ENCODE results near the gene ARMC9.

The ARMC9 gene

GRCh38 chr2:231342061-231342711 lies 143.8 kb downstream of the ARMC9 start:
- no peak overlapping the region for H2AFZ ChIP-seq (ENCODE audit: low read depth)
- no peak for TF ChIP-seq CTCF (conservative IDR thresholded peaks at IDR 0.05; ENCODE audit: low read depth, low read length)
- no peak overlapping the region for H3K4me2 ChIP-seq
- H3K27me3 ChIP-seq (ENCODE audit: insufficient read depth, low read depth): no peaks in the 10 kb centered on the region; the same call in 1 of the 2 replicates
- H4K20me1 ChIP-seq (ENCODE audit: insufficient read depth): no peaks in the 10 kb centered on the region
- no peak overlapping the region for H3K4me3 ChIP-seq (IDR thresholded peaks at IDR 0.05; ENCODE audit: insufficient read depth, low read depth, low read length)
- H3K79me2 ChIP-seq (ENCODE audit: insufficient read depth, low read depth): no peaks in the 10 kb centered on the region
- no peaks in the 10 kb centered on the region for H3K36me3 ChIP-seq (ENCODE audit: insufficient read depth)
- H3K4me1 ChIP-seq (ENCODE audit: low read depth, poor library complexity, severe bottlenecking): no peaks in the 10 kb centered on the region
- no peak overlapping the region for H3K27ac ChIP-seq
- H3K9ac ChIP-seq: no peak overlapping the region

GRCh38 chr2:231343006-231343710 lies 144.7 kb downstream of the ARMC9 start:
- H3K27ac ChIP-seq: no peak overlapping the region
- no peak overlapping the region for H3K4me2 ChIP-seq
- no peak overlapping the region for H3K4me3 ChIP-seq (IDR thresholded peaks at IDR 0.05; ENCODE audit: insufficient read depth, low read depth, low read length)
- H3K27me3 ChIP-seq (ENCODE audit: insufficient read depth, low read depth): no peaks in the 10 kb centered on the region; the same call in 1 of the 2 replicates
- no peak overlapping the region for H2AFZ ChIP-seq (ENCODE audit: low read depth)
- no peaks in the 10 kb centered on the region for H3K79me2 ChIP-seq (ENCODE audit: insufficient read depth, low read depth)
- no peak overlapping the region for H3K9ac ChIP-seq
- no peaks in the 10 kb centered on the region for H3K4me1 ChIP-seq (ENCODE audit: low read depth, poor library complexity, severe bottlenecking)
- no peaks in the 10 kb centered on the region for H4K20me1 ChIP-seq (ENCODE audit: insufficient read depth)
- no peak for TF ChIP-seq CTCF (conservative IDR thresholded peaks at IDR 0.05; ENCODE audit: low read depth, low read length)
- H3K36me3 ChIP-seq (ENCODE audit: insufficient read depth): no peaks in the 10 kb centered on the region

GRCh38 chr2:231343988-231344387 lies 145.6 kb downstream of the ARMC9 start:
- Histone ChIP-seq H3K4me2 (no peak overlapping the region), H2AFZ (ENCODE audit: low read depth) (no peak overlapping the region), H4K20me1 (ENCODE audit: insufficient read depth) (no peaks in the 10 kb centered on the region), H3K36me3 (ENCODE audit: insufficient read depth) (no peaks in the 10 kb centered on the region), H3K4me1 (ENCODE audit: low read depth, poor library complexity, severe bottlenecking) (no peaks in the 10 kb centered on the region), H3K4me3 (IDR thresholded peaks at IDR 0.05; ENCODE audit: insufficient read depth, low read depth, low read length) (no peak overlapping the region), H3K27ac (no peak overlapping the region), H3K9ac (no peak overlapping the region), H3K79me2 (ENCODE audit: insufficient read depth, low read depth) (no peaks in the 10 kb centered on the region), H3K27me3 (ENCODE audit: insufficient read depth, low read depth) (no peaks in the 10 kb centered on the region; the same call in 1 of the 2 replicates)
- TF ChIP-seq CTCF (conservative IDR thresholded peaks at IDR 0.05; ENCODE audit: low read depth, low read length): no peak

GRCh38 chr2:231344851-231345250 lies 146.4 kb downstream of the ARMC9 start:
- no peaks in the 10 kb centered on the region; the same call in 1 of the 2 replicates for H3K27me3 ChIP-seq (ENCODE audit: insufficient read depth, low read depth)
- H3K36me3 ChIP-seq (ENCODE audit: insufficient read depth): no peaks in the 10 kb centered on the region
- H3K79me2 ChIP-seq (ENCODE audit: insufficient read depth, low read depth): no peaks in the 10 kb centered on the region
- no peak overlapping the region for H2AFZ ChIP-seq (ENCODE audit: low read depth)
- H3K9ac ChIP-seq: no peak overlapping the region
- no peaks in the 10 kb centered on the region for H3K4me1 ChIP-seq (ENCODE audit: low read depth, poor library complexity, severe bottlenecking)
- no peak overlapping the region for H3K4me3 ChIP-seq (IDR thresholded peaks at IDR 0.05; ENCODE audit: insufficient read depth, low read depth, low read length)
- H3K27ac ChIP-seq: no peak overlapping the region
- no peaks in the 10 kb centered on the region for H4K20me1 ChIP-seq (ENCODE audit: insufficient read depth)
- H3K4me2 ChIP-seq: no peak overlapping the region
- no peak for TF ChIP-seq CTCF (conservative IDR thresholded peaks at IDR 0.05; ENCODE audit: low read depth, low read length)
